Activated T-cell treated with anti-CD3 and anti-CD28 coated beads, Interleukin-2, amount 50 U/mL, for 48 hours (primary cell): ENCODE results near the gene FAM53B.

Source experiments
- DNase-seq, 2 experiments: peaks; one replicate each; pipeline ENCODE4 v3.0.0-alpha.2; 2020

Gene FAM53B

GRCh38 chr10:124572751-124573150, 171.4 kb downstream of the FAM53B start:
- no peak for DNase-seq

- DNase-seq, result no peak
Observed at GRCh38 chr10:124570646-124571045, 173.5 kb downstream of the FAM53B start.

- DNase-seq, result no peak
Observed at GRCh38 chr10:124569623-124570470, 174.3 kb downstream of the FAM53B start.
